ENCODE results near the gene CD44.

The CD44 gene

DNA sequence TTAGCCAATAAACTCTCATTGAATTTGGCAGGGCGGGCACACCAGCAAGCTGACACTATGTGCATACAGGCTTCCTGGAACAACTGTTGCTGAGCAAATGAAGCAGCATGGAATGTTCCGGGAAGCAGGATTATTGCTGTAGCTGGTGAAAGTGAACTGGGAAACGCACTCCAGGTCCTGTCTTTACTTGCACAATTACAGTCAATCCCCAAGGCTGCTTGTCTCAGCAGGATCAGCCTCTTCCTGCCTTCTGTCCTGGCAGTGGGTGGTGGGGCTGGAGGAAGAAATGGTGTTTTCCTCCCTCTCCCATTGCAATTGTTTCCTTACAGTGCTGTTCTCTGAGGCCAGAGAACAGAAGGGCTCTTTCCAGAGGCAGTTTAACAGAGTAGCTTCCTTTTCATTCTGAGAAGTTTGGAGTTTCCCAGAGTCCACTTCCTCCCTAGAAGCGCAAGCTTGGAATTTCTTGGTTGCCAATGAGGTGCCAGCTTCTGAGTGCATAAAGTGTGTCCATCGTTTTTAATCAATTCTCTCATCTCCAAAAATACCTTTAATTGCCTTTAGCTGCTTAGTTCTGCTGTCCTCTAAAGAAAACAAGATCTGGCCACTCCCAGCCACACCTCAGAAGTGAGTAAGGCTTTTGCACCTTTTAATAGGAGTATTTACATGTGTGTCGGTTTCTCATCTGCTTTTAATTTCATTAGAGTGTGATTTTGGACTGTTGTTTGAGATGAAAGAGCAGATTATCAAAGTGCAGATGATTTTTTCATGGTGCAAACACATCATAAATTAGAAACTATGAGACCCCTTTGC, 19.9 kb downstream of the CD44 start:
- peak in 7 of 56 donors; percentile 6 to 38 (median 23) for DNase-seq

DNA sequence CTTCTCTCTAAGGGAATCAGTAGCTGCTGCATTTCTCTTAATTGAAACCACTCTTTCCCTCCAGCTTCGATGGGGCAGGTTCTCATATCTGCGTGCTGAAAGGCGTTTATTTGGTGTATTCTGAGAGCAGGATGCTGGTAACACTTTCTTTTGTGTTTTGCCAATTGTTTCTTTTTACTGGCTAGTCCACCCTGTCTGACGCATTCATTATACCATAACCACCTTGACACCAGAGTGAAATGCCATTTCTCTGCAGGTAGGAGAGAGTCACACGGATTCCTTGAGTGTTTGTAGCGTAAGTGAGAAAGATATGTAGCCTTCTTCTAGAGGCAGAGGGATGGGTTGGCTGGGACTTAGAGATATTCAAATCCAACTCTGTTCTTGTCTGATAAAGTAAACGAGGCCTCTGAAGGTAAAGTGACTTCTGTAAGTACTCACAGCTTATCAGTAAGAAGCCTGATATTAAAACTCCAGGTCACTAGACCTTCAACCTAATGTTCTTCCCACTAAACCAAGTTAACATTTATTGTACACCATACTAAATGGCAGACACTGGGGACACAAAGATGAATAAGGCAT, 21.4 kb downstream of the CD44 start:
- DNase-seq: no peak

- DNase-seq: no peak
Observed at GRCh38 chr11:35160902-35161597, 22.1 kb downstream of the CD44 start.

DNA sequence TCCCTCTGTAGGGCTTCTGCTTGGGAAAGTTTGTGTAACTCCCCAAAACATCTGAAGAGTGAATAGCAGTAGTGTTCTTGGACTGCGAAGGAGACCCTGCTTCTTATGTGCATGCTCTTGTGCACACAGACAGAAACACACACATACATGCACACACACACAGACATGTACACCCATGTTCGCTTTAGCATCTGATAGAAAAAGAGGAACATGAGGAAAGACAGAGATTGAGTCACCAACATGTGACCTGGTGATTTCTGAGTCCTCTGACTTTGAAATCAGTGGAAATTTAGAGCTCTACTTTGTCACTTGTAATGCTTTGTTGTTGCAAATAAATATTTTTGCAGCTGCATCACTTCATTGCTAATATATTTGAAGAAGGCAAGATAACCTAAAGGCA, 23.8 kb downstream of the CD44 start:
- no peak for DNase-seq

GRCh38 chr11:35163209-35163608, 24.2 kb downstream of the CD44 start:
- DNase-seq: no peak

- DNase-seq: no peak
Observed at GRCh38 chr11:35163702-35164496, 24.9 kb downstream of the CD44 start.

DNA sequence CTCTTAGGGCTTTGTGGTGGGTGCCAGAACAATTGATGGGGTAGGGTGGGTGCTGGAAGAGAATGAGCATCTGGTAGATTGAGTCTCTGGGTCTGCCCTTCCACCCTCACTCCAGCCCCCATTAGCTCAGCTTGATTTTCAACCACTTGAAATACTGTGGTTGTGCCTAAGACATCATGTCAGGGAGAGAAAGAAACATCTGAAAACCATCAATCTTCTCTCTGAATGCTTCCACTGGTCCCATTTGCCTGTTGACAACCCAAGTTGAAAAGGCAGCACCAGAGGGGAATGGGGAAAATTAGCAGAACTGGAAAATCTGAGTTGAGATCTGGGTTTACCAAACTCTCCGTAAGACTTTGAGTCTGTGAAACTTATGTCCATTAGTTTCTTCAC, 26.1 kb downstream of the CD44 start:
- no peak for DNase-seq

- DNase-seq: no peak
Observed at GRCh38 chr11:35165423-35166368, 26.7 kb downstream of the CD44 start.

- peak in 47 of 56 donors; percentile 2 to 88 (median 44) for DNase-seq
Observed at GRCh38 chr11:35166369-35167360, 27.7 kb downstream of the CD44 start.

DNA sequence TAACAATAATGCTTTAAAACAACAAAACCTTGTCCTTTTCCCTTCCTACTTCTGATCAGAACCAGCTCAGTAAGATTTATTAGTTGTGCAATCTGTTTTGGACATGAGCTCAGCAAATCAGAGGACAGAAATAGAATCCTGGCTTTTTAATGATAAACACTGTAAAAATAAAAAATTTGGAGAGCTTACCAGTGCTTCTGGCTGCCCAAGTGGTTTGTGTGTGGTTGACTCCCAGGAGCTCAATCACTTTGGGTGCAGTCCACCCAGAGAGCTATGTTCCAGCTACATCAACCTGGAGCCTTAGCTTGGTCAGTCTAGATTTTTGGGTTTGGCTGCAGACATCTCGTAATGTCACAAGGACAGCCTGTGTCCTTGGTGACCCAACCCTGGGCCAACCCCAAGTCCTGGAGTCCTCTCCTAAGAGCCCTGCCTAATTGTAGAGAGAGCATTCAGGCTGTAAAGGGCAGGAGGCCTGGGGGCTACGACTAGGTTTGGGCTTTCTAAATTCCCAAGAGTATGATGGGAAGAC, 28.5 kb downstream of the CD44 start:
- DNase-seq: no peak

DNA sequence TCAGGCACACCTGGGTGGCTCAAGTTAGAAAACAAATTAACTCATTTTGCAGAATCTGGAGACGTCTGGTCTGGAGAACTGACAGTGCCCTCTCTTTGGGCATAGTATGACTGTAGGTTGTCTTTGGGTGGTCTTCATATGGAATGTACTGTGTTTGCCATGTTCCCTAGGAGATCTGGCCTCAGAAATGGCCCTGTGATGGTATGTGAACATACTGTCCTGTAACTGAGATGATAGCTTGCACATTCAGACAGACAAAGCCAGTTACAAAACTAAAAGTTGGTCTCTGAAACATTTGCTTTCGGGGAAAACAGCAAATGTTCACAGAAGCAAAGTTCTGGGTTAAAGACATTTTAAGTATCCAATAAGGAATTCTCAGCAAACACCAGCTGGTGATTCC, 29.7 kb downstream of the CD44 start:
- DNase-seq: no peak

- DNase-seq: no peak
Observed at GRCh38 chr11:35169112-35169511, 30.1 kb downstream of the CD44 start.

- DNase-seq: no peak
Observed at GRCh38 chr11:35169754-35170153, 30.8 kb downstream of the CD44 start.

DNA sequence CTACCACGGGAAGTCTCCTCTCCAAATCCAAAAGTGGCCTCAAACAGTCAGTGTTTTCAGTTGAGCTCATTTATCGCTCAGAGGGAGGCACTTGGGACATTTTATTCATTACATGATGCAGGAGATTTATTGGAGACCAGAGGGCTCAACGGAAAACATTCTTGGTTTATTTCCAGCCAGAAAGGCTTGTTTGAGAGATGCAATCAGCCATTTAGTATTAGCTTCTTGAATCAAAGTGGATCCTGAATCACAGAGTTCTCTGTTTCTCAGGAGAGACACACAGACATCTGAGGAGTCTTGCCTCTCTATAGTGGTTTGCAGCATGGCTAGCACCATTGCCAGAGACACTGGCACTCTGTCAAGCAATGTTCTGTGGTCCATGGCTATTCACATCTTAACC, 31.5 kb downstream of the CD44 start:
- no peak for DNase-seq

- DNase-seq: no peak
Observed at GRCh38 chr11:35171226-35171625, 32.3 kb downstream of the CD44 start.

DNA sequence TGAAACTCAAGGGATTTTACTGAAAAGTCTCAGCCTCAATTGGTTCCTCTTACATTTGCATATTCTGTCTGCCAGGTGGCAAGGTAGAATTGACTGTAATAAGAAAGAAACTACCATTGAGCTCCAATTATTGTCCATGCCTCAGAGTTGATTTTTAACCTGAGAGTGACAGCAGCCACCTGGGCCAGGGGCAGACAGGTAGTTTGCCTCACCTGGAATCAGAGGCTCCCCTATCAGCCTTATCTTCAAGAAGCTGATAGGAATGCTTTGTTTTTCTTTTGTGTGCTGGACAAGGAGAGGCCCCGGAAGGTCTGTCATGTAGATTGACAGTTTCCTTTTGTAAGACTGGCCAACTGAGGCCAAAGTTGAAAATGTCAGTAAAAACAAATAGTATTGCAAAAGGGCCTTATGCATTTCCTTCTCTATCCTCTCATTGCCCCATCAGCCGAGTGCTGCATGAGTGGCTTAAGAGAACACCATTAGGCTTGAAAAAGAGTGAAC, 34.1 kb downstream of the CD44 start:
- no peak for DNase-seq

DNA sequence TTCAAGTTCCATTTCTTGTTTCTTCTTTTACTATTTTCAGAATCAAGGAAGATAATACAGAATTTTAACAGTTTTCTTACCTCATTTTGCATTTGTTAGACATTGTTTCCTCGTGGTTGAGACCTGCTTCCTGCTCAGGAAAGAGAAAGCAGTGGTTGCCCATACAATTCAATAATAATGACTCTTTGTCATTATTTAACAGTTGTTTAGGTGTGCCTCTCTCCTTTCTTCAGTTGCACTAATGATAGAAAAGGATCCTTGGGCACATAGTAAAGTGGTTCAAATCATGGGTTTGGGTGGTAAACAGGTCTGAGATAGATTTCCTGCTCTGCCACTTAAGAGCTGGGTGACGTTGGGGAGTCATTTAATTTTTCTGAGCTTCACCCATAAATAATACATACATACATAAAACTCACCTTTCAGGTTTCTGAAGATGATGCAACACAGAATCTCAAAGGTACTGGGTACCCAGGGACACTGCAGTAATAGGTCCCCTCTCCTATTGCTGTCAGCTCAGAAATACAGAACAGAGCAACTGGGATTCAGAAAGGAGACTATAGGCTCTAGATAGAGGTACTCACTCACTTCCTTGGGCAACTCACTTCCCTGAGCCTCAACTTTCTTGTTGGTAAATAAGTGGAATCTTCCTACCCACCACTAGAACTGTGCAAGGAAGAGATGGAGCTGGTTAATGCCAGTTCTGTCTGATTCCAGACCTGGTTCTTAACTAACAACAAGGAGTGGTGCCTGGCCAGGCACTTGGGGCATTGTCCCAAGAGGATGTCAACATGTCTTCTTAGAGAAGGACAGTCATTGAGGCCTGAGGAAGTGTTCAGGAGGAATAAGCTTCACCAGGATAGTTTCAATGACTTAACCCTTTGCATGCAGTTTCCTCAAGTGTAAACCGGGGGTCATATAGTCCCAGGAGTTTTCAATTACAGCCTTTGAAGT, 34.9 kb downstream of the CD44 start:
- DNase-seq: no peak

DNA sequence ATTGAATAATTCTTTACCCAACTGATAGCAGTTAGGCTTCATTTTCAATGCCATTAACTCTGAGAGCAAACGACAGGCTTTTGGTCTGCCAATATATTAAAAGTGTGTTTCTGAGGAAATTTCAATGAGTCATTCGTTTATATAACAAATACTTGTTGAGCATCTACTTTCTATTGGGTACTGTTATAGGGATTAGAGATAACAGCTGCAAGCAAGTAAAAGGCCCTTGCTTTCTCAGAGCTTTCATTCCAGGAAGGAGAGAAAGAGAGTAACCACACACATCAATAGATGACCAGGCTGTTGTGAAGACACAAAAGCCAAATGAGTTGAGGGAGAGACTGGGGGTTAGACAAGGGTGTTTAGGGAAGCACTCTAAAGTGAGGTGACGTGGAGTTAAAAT, 35.7 kb downstream of the CD44 start:
- DNase-seq: no peak

Data from nucleus accumbens (tissue), 56 donors.